B cell (primary cell): ENCODE measurements around the gene PTPRM. TPM values are rescaled to one million over a fixed set of nuclear protein-coding genes. Genes with fewer than 3 reads are reported as not detected.

Source experiments
- ATAC-seq: fragments of 200-7000 bp; cut with Tn5 transposase; one replicate; pipeline ENCODE4 v1.10.0; 2021; ENCODE audit warnings: low read depth, mild to moderate bottlenecking, moderate number of reproducible peaks, moderate library complexity
- CTCF ChIA-PET: fragments of 350-600 bp; sonication (Branson Sonifier 250); formaldehyde crosslinking; loops from one replicate; lab custom pipeline; 2021; ENCODE audit warnings: antibody characterized with exemption, inconsistent platforms; lab: Charles Lee
- POLR2A ChIA-PET: fragments of 350-600 bp; sonication (Branson Sonifier 250); formaldehyde crosslinking; loops from one replicate; lab custom pipeline; 2021; ENCODE audit warnings: antibody characterized with exemption; lab: Charles Lee
- DNase-seq: peaks from one replicate; pipeline ENCODE4 v3.0.0; 2013
- H2AFZ ChIP-seq: 2 replicates; pipeline ENCODE4 v1.6.1; 2012; ENCODE audit warnings: mild to moderate bottlenecking, low read depth, low read length; ENCODE audit not compliant: insufficient read depth, poor library complexity, severe bottlenecking
- H3K27ac ChIP-seq, 2 donors: 1 replicate in 1 of 2; 2 replicates in 1 of 2; pipeline ENCODE4 v1.5.1; 2012 to 2013; ENCODE audit warnings: low read length in 2 of 2, mild to moderate bottlenecking in 2 of 2, moderate library complexity in 1 of 2
- H3K27me3 ChIP-seq, 4 experiments: fragments of 200-600 bp in 1 of 4; sonication (generic) in 1 of 4; replicated peaks in 1 of 4; 1 replicate in 2 of 4; 2 replicates in 2 of 4; pipeline versions ENCODE4 v1.6.1 to v1.7.0; 2013 to 2016; ENCODE audit warnings: low read length in 3 of 4, mild to moderate bottlenecking in 2 of 4, mixed read lengths in 1 of 4, moderate library complexity in 1 of 4; ENCODE audit not compliant: insufficient read depth in 4 of 4, control insufficient read depth in 3 of 4; ENCODE audit errors: control extremely low read depth in 1 of 4
- H3K36me3 ChIP-seq, 2 experiments: replicated peaks in 1 of 2; 1 replicate in 1 of 2; 2 replicates in 1 of 2; pipeline versions ENCODE4 v1.6.1 to v1.7.1; 2013; ENCODE audit warnings: low read length in 1 of 2; ENCODE audit not compliant: insufficient read depth in 2 of 2, control insufficient read depth in 1 of 2; ENCODE audit errors: control extremely low read depth in 1 of 2, extremely low read depth in 1 of 2
- H3K4me1 ChIP-seq, 2 donors: fragments of 200-600 bp in 1 of 2; sonication (generic) in 1 of 2; 1 replicate in 1 of 2; 2 replicates in 1 of 2; pipeline versions ENCODE4 v1.5.1 to v1.6.1; 2013 to 2017; ENCODE audit warnings: low read length in 2 of 2; ENCODE audit not compliant: control insufficient read depth in 2 of 2, insufficient read depth in 2 of 2
- H3K4me2 ChIP-seq: replicated peaks from 2 replicates; pipeline ENCODE3; 2012; ENCODE audit warnings: mild to moderate bottlenecking, low read depth, low read length; ENCODE audit not compliant: poor library complexity, severe bottlenecking
- H3K4me3 ChIP-seq, 5 experiments: fragments of 200-600 bp in 1 of 5; sonication (generic) in 1 of 5; 1 replicate in 3 of 5; 2 replicates in 2 of 5; pipeline versions ENCODE4 v1.5.1 to v1.7.0; 2011 to 2016; ENCODE audit warnings: low read length in 4 of 5, mild to moderate bottlenecking in 4 of 5, low read depth in 2 of 5, control low read depth in 1 of 5, moderate library complexity in 1 of 5; ENCODE audit not compliant: insufficient read depth in 1 of 5; ENCODE audit errors: control extremely low read depth in 1 of 5, extremely low read depth in 1 of 5
- H3K79me2 ChIP-seq: fragments of 200-600 bp; sonication (generic); one replicate; pipeline ENCODE4 v1.6.0; 2016; ENCODE audit warnings: low read length; ENCODE audit not compliant: control insufficient read depth, insufficient read depth
- H3K9ac ChIP-seq: fragments of 200-600 bp; sonication (generic); 2 replicates; pipeline ENCODE4 v1.6.1; 2017; ENCODE audit warnings: mild to moderate bottlenecking, low read length, moderate library complexity
- H3K9me3 ChIP-seq, 3 donors: one replicate each; pipeline versions ENCODE4 v1.6.1 to v1.7.1; 2013; ENCODE audit warnings: low read length in 2 of 3; ENCODE audit not compliant: control insufficient read depth in 2 of 3, insufficient read depth in 1 of 3; ENCODE audit errors: control extremely low read depth in 1 of 3
- H4K20me1 ChIP-seq: 2 replicates; pipeline ENCODE4 v1.6.0; 2012; ENCODE audit warnings: mild to moderate bottlenecking, low read length; ENCODE audit not compliant: insufficient read depth, control insufficient read depth, poor library complexity, severe bottlenecking
- H3K27ac Mint-ChIP-seq: one replicate; pipeline ENCODE4 v1.8.0; 2021; ENCODE audit warnings: mixed read lengths
- H3K27me3 Mint-ChIP-seq: one replicate; pipeline ENCODE4 v1.8.0; 2021; ENCODE audit warnings: mixed read lengths
- H3K4me1 Mint-ChIP-seq: one replicate; pipeline ENCODE4 v1.8.0; 2021; ENCODE audit warnings: mixed read lengths
- H3K4me3 Mint-ChIP-seq: one replicate; pipeline ENCODE4 v1.8.0; 2021; ENCODE audit warnings: mixed read lengths
- H3K9me3 Mint-ChIP-seq: one replicate; pipeline ENCODE4 v1.8.0; 2022; ENCODE audit warnings: mixed read lengths; ENCODE audit not compliant: insufficient read depth
- CTCF ChIP-seq: fragments of 200-600 bp; IDR thresholded peaks from one replicate; pipeline ENCODE4 v1.8.0; 2022; ENCODE audit warnings: antibody characterized with exemption, mild to moderate bottlenecking
- EZH2 ChIP-seq: IDR thresholded peaks from 2 replicates; pipeline ENCODE4 v1.6.1; 2012; ENCODE audit warnings: borderline replicate concordance, low read depth, mild to moderate bottlenecking, moderate library complexity, low read length; ENCODE audit not compliant: insufficient read depth, poor library complexity, severe bottlenecking
- WGBS: methylation state at CpG from one replicate; pipeline ENCODE4 v1.1.5; 2013; ENCODE audit warnings: missing lambda C conversion rate; ENCODE audit not compliant: insufficient coverage; 5-methylcytosine and 5-hydroxymethylcytosine counted together
- intact Hi-C: fragments of 100-400 bp; cut with micrococcal nuclease; formaldehyde crosslinking; loops from one replicate; pipeline ENCODE4 v1.10.0; 2022
- polyA plus RNA-seq: library from polyadenylated mRNA; depleted of rRNA; stranded (reverse); fragments of >200 nt; gene quantifications from 2 replicates; pipeline ENCODE4 v1.2.3, GENCODE V29; 2012
- total RNA-seq, 2 donors: library from RNA; stranded (reverse); fragments of 120-200 nt in 1 of 2; gene quantifications; 1 replicate in 1 of 2; 2 replicates in 1 of 2; pipeline versions ENCODE4 v1.2.3 to v1.2.4, GENCODE V29; 2013 to 2022

Gene PTPRM
- total and polyA plus RNA-seq, 2 donors (not counting 1 experiment from before 2014, with no cell fraction given) = 0.20 to 0.89 TPM

- Mint-ChIP-seq H3K27ac (no peak overlapping the region), H3K27me3 (peaks cover 3% of the 10 kb centered on the region), H3K4me3 (no peak overlapping the region), H3K4me1 (no peaks in the 10 kb centered on the region), H3K9me3 (peaks cover 3% of the 10 kb centered on the region)
- no peak overlapping the region for H3K9ac ChIP-seq
- no peaks in the 10 kb centered on the region for H3K4me1 ChIP-seq
- H2AFZ ChIP-seq = no peak overlapping the region
- ATAC-seq (no peak), DNase-seq (no peak)
- H3K27me3 ChIP-seq = no peaks in the 10 kb centered on the region
- POLR2A ChIA-PET = no interaction called here
- intact Hi-C loops = no loop called here
- H3K36me3 ChIP-seq = no peaks in the 10 kb centered on the region
- no peak for TF ChIP-seq CTCF
- no peak for TF ChIP-seq EZH2
- no peak overlapping the region for H3K27ac ChIP-seq
- no peak overlapping the region for H3K4me2 ChIP-seq
- no peak overlapping the region for H3K4me3 ChIP-seq
- no peaks in the 10 kb centered on the region for H3K9me3 ChIP-seq
- CTCF ChIA-PET = no interaction called here
- H3K79me2 ChIP-seq = no peaks in the 10 kb centered on the region
- H4K20me1 ChIP-seq = no peaks in the 10 kb centered on the region
- WGBS = 96% methylated on average over 5 of the region's 7 CpGs
Observed at GRCh38 chr18:8424481-8424880, 857.4 kb downstream of the PTPRM start.

GRCh38 chr18:8424917-8425725, 858.0 kb downstream of the PTPRM start:
- CTCF ChIA-PET = no interaction called here
- H3K9ac ChIP-seq = no peak overlapping the region
- no peak overlapping the region for H2AFZ ChIP-seq
- Mint-ChIP-seq H3K4me3 (no peak overlapping the region), H3K4me1 (no peaks in the 10 kb centered on the region), H3K27me3 (peaks cover 3% of the 10 kb centered on the region), H3K9me3 (peaks cover 3% of the 10 kb centered on the region), H3K27ac (no peak overlapping the region)
- no peaks in the 10 kb centered on the region for H3K9me3 ChIP-seq
- H3K79me2 ChIP-seq = no peaks in the 10 kb centered on the region
- no peak for TF ChIP-seq CTCF
- TF ChIP-seq EZH2 = no peak
- no peaks in the 10 kb centered on the region for H3K4me1 ChIP-seq
- DNase-seq (no peak), ATAC-seq (no peak)
- no peak overlapping the region for H3K27ac ChIP-seq
- intact Hi-C loops = no loop called here
- H3K27me3 ChIP-seq = no peaks in the 10 kb centered on the region
- H3K4me2 ChIP-seq = no peak overlapping the region
- POLR2A ChIA-PET = no interaction called here
- H3K4me3 ChIP-seq = no peak overlapping the region
- no peaks in the 10 kb centered on the region for H3K36me3 ChIP-seq
- no peaks in the 10 kb centered on the region for H4K20me1 ChIP-seq
- 87% methylated on average over 8 of the region's 13 CpGs for WGBS
